Liver (tissue), 3 donors: ENCODE data around the gene UBTFL1.
"Not testable (repeated sequence)": the region's sequence is repeated elsewhere in the genome, so short reads cannot be mapped to it uniquely, and the experiment has no call there.

Experiments
- CTCF ChIP-seq: fragments of 150-350 bp; IDR thresholded peaks from 2 replicates; pipeline ENCODE4 v1.5.1; 2017; ENCODE audit warnings: improper control_type of control experiment, low read depth, low read length; ENCODE audit not compliant: missing input control
- FOXA1 ChIP-seq: IDR thresholded peaks from 2 replicates; pipeline ENCODE4 v1.6.1; 2016; ENCODE audit warnings: antibody characterized with exemption
- GABPA ChIP-seq, 2 donors: IDR thresholded peaks in 1 of 2; conservative IDR thresholded peaks in 1 of 2; 2 replicates each; pipeline ENCODE4 v1.6.1; 2016; ENCODE audit warnings: antibody characterized with exemption in 2 of 2, mild to moderate bottlenecking in 1 of 2, moderate library complexity in 1 of 2
- JUND ChIP-seq, 2 donors: IDR thresholded peaks; 2 replicates each; pipeline ENCODE4 v1.6.1; 2016; ENCODE audit warnings: antibody characterized with exemption in 2 of 2
- MAX ChIP-seq: IDR thresholded peaks from 2 replicates; pipeline ENCODE4 v1.6.1; 2016; ENCODE audit warnings: antibody characterized with exemption
- RAD21 ChIP-seq, 2 donors: IDR thresholded peaks; 2 replicates each; pipeline ENCODE4 v1.6.1; 2016; ENCODE audit warnings: antibody characterized with exemption in 2 of 2, mild to moderate bottlenecking in 2 of 2
- REST ChIP-seq: IDR thresholded peaks from 2 replicates; pipeline ENCODE4 v1.6.1; 2016; ENCODE audit warnings: antibody characterized with exemption, mild to moderate bottlenecking
- RXRA ChIP-seq, 2 donors: IDR thresholded peaks; 2 replicates each; pipeline ENCODE4 v1.6.1; 2017 to 2018; ENCODE audit warnings: antibody characterized with exemption in 2 of 2, mild to moderate bottlenecking in 1 of 2
- SP1 ChIP-seq: IDR thresholded peaks from 2 replicates; pipeline ENCODE4 v1.6.1; 2018; ENCODE audit warnings: antibody characterized with exemption, mild to moderate bottlenecking
- TAF1 ChIP-seq: conservative IDR thresholded peaks from 2 replicates; pipeline ENCODE4 v1.6.1; 2016; ENCODE audit warnings: antibody characterized with exemption, mild to moderate bottlenecking
- donor health status: healthy.
- donor health status: healthy.

DNA sequence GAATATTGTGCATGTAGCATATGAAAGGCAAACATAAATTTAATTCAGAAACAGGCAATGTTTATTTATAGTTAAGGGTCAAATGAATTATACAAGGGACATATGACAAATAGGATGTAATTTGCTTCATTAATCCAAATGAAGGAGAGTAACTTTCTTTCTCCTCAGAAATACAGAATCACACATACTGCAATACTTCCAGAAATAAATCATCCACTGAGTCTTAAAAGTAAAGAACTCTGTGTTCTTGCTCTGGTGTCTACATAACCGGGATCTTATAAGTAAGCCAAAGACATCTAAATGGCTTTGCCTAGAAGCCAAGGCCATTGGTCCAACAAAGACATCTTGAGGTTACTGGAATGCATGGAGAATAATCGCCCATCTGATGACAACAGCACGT lies at the start of gene UBTFL1:
- TF ChIP-seq RAD21 (IDR thresholded peaks at IDR 0.05); FOXA1; CTCF; SP1; TAF1; REST; JUND (IDR thresholded peaks at IDR 0.05); RXRA (IDR thresholded peaks at IDR 0.05); MAX; GABPA (IDR thresholded peaks at IDR 0.05 in 1 of 2, conservative IDR thresholded peaks at IDR 0.05 in 1 of 2): not testable (repeated sequence)
